NCI-H82 treated with DMSO at 0.1 percent for 48 hours (cell line): ENCODE data around the gene PACS1.
"Not testable (repeated sequence)": the region's sequence is repeated elsewhere in the genome, so short reads cannot be mapped to it uniquely, and the experiment has no call there.

Experiments used
- DNase-seq: peaks from one replicate; lab custom pipeline; 2025; ENCODE audit not compliant: unreplicated experiment; lab: John Stamatoyannopoulos, UW

Gene PACS1

DNA sequence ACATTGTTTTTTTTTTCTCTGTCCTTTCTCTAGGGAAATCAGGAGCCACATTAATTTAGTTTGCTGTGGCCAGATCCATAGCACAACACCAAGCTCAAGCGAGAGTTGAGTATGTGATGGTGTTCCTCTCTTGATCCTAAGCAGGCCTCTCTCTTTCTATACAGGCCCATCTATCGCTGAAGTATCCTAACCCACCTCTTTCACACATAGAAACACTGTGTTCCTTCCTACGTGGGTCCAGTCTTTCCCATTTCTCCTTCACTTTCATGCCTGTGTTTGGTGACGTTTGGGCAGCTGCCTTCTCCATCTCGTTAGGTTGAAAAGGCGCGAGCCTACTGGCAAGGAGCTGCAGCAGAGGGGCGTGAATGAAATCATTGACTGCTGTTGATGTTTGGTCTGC, 2.4 kb downstream of the PACS1 start:
- no peak for DNase-seq

DNA sequence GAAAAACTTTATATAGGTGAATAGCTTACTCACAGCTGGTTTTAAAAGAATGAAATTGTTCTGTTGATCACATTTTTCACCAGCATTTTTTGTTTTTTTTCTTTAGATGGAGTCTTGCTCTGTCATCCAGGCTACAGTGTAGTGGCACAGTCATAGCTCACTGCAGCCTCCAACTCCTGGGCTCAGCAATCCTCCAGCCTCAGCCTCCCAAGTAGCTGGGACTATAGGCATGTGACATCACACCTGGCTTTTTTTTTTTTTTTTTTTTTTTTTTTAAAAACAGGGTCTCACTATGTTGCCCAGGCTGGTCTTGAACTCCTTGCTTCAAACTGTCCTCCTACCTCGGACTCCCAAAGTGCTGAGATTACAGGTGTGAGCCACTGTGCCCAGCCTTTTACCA, 3.6 kb downstream of the PACS1 start:
- DNase-seq: no peak

DNA sequence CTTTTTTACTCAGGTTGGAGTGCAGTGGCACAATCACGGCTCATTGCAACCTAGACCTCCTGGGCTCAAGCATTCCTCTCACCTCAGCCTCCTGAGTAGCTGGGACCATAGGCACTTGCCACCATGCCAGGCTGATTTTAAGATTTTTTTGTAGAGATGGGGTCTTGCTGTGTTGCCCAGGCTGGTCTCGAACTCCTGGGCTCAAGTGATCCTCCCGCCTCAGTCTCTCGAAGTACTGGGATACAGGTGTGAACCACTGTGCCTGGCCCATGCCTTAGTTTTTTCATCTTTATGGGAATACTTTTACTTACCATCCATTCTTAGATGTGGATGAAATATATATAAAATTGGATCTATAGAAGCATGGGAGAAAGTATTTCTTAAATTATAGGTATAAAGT, 5.2 kb downstream of the PACS1 start:
- no peak for DNase-seq

DNA sequence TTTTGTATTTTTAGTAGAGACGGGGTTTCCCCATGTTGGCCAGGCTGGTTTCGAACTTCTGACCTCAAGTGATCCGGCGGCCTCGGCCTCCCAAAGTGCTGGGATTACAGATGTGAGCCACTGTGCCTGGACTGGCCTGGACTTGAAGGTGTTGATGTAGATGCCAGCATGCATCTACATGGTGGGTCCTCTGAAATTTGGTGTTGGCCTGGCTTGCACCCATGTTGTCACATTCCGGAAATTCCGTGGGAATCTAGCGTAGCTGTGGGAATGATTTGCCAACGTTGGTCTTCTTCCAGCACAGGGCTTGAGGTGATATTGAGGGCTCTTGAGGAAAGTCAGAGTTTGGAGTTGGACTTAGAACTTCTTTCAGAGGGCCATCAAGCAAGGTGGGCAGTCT, 6.5 kb downstream of the PACS1 start:
- no peak for DNase-seq

DNA sequence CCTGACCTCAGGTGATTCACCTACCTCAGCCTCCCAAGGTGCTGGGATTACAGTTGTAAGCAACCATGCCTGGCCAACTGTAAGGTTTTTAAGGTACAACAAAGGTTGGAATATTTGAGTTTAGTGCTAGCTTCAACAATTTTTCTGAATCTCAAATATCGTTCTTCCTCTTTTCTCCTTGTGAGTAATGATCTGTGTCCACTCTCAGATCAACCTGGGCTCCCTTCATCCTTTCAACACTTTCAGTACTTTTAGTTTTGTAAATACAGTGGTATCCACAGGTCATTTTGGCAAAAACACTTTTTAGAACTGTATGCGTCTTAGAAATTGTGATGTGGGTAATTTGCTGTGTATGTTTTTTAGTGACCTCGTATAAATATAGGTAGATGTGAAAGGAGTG, 7.9 kb downstream of the PACS1 start:
- no peak for DNase-seq

DNA sequence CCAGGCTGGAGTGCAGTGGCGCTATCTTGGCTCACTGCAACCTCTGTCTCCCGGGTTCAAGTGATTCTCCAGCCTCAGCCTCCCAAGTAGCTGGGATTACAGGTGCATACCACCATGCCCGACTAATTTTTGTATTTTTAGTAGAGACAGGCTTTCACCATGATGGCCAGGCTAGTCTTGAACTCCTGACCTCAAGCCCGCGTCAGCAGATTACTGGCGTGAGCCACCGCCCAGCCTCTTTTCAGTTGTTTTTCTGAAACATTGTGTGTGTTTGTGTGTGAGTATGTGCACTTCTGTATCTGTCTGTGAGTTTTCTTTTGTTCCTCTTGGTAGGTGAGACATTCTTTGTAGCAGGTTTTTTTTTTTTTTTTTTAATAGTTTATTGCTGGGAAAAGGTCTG, 8.9 kb downstream of the PACS1 start:
- DNase-seq: not testable (repeated sequence)

DNA sequence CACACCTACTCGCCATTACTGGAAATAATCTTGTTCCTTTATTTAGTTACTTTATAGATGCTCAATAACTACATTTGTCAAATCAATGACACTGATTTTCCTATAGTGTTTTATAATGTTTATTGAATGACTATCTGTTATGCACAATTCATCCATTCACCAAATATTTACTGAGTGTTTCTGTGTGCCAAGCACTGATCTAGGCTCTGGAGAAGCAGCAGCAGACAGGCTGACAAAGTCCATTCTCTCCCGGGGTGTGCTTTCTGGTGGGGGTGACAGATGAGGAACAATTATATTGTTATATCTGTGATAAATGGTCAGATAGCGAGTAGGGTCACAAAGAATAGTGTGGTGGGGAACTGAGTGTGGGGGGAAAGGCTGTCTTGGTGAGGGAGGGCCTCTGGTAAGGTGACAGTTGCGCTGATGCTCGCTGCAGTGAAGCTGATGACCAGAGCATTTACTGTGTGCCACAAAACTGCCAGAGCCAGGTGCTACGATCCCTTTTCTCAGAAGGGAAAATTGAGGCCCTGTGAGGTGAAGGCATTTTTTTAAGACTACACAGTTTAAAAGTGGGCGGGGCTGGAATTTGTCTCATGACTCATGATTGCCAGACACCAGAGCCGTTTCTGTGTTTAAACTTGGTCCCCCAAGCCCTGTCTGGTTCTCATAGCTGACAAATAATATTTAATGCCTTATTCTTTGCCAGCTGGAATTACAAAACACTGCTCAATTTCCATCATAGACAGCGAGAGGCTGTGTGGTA, 10.2 kb downstream of the PACS1 start:
- no peak for DNase-seq

DNA sequence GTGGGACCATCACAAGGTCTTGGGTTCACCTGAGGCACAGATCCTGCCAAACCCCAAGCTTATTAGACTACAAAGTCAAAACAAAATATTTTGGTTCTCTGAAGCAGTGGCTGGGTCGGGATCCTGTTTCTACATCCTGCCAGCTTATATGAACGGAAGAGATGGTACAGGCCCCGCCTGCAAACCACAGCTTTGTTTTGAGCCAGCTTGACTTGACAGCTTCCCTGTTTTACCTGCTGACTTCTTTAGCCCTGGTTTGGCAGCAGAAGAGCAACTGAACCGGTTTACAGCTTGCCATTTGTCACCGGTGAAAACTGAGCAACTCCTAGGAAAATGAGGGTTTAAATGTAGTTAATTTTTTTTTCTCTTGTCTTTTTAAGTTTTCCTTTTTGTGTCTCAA, 11.4 kb downstream of the PACS1 start:
- DNase-seq: no peak

DNA sequence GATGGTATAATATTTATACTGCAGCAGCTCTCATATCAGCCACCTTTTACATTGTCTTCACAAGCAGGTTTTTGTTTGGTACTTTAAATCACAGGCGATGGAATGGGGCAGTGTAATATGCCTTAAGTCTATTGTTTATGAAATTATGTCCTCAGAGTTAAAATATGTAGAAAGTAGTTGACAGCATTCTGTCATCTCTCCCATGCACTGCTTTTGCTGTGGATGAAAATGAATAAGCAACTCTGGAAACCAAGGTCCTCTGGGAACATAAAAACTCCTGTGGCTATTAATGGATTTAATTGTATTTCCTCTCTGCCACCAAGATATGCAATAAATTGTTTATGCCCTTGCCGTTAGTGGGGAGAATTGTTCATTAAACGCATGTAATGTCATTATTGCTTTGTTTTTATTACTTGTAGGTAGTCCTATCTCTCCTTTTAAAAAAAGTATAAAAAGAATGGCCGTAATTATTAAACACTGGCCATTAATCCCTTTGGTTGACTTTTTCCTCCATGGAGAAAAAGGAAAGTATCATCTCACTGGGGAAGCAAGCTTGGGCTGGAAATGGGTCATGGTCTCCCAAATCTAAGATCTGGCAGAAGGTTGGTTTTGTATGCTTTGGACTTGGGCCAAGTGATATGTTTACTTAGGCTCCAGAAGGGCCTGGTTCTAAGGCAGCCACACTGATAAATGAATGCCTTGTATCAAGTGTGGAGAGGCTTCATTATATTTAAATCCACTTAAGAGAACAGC, 13.1 kb downstream of the PACS1 start:
- DNase-seq: peak; percentile 60

DNA sequence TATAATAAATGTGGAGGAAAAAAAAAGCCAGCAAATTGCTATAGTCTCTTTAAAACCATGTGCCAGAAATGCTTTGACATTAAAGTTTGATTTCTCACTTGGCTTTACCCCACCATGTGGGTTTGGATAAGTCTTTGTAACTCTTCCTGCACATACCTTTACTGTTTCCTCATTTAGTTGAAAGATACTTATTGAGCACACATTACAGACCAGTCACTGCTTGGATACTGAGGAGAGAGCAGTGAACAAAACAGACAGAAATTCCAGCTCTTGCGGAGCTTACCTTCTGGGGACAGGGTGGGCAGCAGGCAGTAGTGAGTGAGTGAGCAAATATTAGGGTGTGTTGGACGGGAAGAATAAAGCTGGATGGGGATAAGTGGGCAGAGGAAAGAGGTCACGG, 13.7 kb downstream of the PACS1 start:
- no peak for DNase-seq

DNA sequence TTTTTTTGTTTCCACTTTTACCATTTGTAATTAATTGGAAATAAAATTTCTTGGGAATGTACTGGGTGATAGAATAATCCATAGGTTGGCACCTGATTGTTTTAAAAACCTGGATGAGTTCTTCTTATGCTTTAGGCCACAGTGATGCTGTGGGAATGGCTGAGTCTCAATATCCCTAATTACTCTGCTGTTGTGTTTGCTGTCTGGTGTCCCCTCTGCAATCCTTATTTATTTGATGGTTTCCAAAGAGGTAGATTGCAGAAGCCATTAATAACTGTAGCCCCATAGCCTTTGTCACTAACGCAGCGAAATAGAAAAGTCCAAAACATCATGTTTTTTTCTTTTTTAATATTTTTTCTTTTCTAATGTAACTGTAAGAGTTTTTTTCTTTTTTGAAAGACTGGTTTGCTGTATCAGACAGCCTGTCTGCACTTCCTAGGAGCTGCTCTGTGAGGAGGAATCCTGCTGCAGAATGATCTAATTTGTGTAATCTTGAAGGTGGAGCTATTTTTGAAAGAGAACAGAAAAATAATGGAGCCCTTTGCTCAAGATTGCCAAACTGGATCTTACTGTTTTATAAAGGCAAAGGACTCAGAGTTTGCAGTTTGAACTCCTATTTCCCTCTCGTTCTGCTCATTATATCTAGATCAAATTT, 14.9 kb downstream of the PACS1 start:
- no peak for DNase-seq

DNA sequence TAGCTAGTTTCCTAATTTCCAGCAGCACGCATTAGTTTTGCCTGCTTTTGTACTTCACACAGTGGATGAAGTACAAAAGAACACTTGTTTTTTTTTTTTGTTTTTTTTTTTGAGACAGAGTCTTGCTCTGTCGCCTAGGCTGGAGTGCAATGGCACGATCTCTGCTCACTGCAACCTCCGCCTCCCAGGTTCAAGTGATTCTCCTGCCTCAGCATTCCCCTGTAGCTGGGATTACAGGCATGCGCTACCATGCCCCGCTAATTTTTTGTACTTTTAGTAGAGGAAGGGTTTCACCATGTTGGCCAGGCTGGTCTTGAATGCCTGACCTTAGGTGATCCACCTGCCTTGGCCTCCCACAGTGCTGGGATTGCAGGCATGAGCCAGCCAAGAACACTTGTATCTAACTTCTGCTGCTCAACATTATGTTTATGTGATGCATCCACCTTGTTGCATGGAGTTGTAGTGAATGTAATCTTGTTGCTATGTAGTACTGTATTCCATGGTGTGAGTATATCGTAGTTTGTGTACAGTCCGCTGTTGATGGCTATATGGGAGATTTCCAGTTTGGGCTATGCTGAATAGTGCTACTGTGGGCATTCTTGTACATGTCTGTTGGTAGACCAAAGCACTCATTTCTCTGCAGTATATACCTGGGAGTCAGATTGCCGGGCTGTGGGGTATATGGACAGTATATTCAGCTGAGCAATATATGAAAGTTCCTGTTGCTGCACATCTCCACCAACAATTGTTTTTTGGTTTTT, 17.3 kb downstream of the PACS1 start:
- no peak for DNase-seq

DNA sequence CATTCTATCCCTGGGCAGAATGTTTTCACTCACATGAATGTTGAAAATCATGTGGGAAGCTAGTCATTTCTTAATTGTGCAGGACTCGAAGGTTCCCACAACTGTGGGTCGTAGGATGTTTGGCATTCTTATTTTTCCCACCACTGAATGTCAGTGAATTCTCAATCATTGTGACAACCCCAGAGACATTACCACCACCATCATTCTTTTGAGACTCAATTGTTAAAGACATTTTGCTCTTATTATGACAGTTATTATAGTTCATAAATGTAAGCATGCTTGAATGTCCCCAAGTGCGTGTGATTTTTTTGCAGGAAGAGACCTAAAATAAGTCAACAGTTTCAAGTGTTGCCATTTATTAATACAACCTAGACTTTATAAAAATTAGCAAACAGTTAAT, 19.0 kb downstream of the PACS1 start:
- no peak for DNase-seq

DNA sequence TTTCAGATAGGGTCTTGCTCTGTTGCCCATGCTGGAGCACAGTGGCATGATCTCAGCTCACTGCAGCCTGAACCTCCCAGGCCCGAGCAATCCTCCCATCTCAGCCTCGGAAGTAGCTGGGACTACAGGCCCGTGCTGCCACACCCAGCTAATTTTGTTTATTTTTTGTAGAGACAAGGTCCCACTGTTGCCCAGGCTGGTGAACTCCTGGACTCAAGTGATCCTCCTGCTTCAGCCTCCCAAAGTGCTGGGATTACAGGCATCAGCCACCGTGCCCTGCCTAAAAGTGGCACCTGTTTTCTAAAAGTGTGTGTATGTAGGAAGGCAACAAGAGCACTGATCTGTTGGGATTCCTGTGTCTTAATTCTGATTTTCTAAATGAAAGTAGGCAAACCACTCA, 20.2 kb downstream of the PACS1 start:
- no peak for DNase-seq

DNA sequence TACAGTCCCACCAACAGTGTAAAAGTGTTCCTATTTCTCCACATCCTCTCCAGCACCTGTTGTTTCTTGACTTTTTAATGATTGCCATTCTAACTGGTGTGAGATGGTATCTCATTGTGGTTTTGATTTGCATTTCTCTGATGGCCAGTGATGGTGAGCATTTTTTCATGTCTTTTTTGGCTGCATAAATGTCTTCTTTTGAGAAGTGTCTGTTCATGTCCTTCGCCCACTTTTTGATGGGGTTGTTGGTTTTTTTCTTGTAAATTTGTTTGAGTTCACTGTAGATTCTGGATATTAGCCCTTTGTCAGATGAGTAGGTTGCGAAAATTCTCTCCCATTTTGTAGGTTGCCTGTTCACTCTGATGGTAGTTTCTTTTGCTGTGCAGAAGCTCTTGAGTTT, 22.1 kb downstream of the PACS1 start:
- DNase-seq: not testable (repeated sequence)

DNA sequence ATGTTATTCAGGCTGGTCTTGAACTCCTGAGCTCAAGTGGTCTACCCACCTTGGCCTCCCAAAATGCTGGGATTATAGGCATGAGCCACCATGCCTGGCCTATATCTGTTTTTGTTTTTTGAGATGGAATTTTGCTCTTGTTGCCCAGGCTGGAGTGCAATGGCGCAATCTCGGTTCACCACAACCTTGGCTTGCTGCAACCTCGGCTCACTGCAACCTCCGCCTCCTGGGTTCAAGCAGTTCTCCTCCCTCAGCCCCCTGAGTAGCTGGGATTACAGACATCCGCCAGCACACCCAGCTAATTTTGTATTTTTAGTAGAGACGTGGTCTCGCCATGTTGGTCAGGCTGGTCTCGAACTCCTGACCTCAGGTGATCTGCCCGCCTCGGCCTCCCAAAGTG, 29.7 kb downstream of the PACS1 start:
- DNase-seq: not testable (repeated sequence)

DNA sequence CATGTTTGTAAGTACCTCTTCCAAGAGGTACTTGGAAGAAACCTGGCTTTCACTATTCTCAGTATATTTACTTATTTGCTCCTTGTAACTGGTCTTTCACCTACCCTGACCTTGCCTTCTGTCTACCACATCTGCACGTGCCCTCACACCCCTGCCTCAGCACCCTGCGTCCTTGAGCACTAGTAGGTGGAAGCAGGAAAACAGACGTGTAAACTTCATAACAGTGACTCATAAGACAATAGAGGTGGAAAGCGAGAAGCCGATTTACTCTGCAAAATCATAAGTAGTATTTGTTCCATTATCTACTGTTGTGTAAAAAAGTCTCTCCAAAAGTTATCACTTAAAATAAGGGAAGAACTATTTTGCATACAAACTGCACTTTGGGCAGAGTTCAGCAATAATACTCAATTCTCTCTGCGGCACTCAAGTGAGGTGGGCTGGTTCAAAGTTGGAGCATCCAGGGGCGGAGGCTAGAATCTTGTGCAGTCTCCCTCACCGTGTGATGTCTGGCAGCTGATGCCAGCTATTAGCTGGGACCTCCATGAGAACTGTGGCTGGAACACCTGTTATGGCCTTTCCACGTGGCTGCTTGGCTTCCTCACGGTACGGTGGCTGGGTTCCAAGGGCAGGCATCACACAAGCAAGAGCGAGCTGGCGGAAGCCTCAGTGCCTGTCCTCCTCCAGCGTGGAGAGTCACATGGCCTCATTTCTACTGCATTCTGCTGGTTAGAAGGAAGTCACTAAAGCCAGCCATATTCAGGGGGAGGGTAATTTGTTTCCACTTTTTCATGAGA, 30.4 kb downstream of the PACS1 start:
- no peak for DNase-seq

DNA sequence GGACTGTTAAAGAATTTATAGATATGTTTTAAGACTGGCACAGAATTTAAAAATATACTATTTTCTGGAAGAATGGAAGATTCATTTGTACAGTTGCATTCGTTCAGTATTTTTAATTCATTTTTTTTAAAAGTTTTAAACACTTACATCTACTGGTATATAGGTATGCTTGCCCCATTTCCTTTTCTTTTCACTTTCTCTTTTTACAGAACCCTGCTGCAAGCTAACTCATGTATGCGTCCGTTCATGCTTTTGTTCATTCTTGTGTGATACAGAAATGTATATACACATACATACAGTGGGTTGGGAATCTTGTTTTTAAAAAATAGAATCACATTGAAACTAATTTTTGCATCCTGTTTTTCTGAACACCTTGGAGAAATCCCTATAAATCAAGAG, 31.0 kb downstream of the PACS1 start:
- DNase-seq: no peak

DNA sequence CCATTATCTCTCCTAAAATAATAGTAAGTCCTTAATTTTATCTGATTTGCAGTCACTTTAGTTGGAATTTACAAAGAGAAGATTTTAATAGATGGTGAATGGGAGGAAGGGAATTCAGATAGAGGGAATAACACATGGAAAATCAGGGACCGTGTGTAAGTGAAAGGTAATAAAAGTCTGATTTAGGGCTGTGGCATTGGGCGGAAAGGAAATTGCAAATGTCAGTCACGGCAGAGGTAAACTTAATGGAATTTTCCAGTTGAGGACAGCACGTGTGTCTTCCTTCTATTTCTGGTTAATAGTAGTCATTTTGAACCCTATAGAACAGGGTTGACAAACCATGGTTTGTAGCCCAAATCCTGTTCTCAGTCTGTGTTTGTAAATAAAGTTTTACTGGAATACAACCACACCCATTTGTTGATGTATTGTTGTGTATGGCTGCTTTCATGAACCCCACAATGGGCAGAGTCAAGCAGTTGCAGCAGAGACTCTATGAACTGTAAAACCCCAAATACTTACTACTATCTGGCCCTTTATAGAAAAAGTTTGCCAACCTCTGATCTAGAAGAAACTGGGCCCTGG, 34.1 kb downstream of the PACS1 start:
- DNase-seq: no peak
